Right lobe of liver (tissue), 4 donors: ENCODE results near the gene PPP1R15B.

ENCODE experiments used
- CTCF ChIP-seq, 4 donors: fragments of 200-600 bp in 3 of 4; fragments of 450-650 bp in 1 of 4; IDR thresholded peaks; one replicate each; pipeline versions ENCODE4 v1.5.1 to v1.8.0; 2016 to 2022; ENCODE audit warnings: antibody characterized with exemption in 4 of 4, mild to moderate bottlenecking in 2 of 4
- POLR2A ChIP-seq: fragments of 450-650 bp; IDR thresholded peaks from one replicate; pipeline ENCODE4 v1.6.1; 2017; ENCODE audit warnings: antibody characterized with exemption, mild to moderate bottlenecking
- donor health status: DM: no; HTN: no; CAD: no.
- donor health status: DM: no; HTN: no; CAD: no.
- donor health status: DM: no; HTN: yes; CAD: no.

- TF ChIP-seq CTCF (IDR thresholded peaks at IDR 0.05): no peak
- no peak for TF ChIP-seq POLR2A
Measured at GRCh38 chr1:204391629-204392028, 20.0 kb downstream of the PPP1R15B start.
